Neutrophil (primary cell): ENCODE measurements around the gene CXCR3.

ENCODE experiments used
- H3K27ac ChIP-seq: fragments of 200-600 bp; sonication (generic); 2 replicates; pipeline ENCODE4 v1.5.1; 2016; ENCODE audit warnings: mild to moderate bottlenecking, moderate library complexity
- H3K27me3 ChIP-seq: fragments of 200-600 bp; sonication (generic); 2 replicates; pipeline ENCODE4 v1.6.0; 2016; ENCODE audit warnings: mild to moderate bottlenecking
- H3K36me3 ChIP-seq: fragments of 200-600 bp; sonication (generic); 2 replicates; pipeline ENCODE4 v1.5.1; 2017
- H3K4me1 ChIP-seq, 2 experiments: fragments of 200-600 bp in 1 of 2; sonication (generic) in 1 of 2; 1 replicate in 1 of 2; 2 replicates in 1 of 2; pipeline versions ENCODE4 v1.5.1 to v1.6.1; 2013 to 2016; ENCODE audit warnings: low read depth in 1 of 2, low read length in 1 of 2, mild to moderate bottlenecking in 1 of 2, moderate library complexity in 1 of 2; ENCODE audit not compliant: control insufficient read depth in 1 of 2, insufficient read depth in 1 of 2
- H3K4me3 ChIP-seq, 2 experiments: fragments of 200-600 bp in 1 of 2; sonication (generic) in 1 of 2; 1 replicate in 1 of 2; 2 replicates in 1 of 2; pipeline ENCODE4 v1.5.1; 2013 to 2016; ENCODE audit warnings: low read depth in 1 of 2, low read length in 1 of 2, mild to moderate bottlenecking in 1 of 2, moderate library complexity in 1 of 2
- H3K9me3 ChIP-seq: fragments of 200-600 bp; sonication (generic); 2 replicates; pipeline ENCODE4 v1.5.1; 2016
- CTCF ChIP-seq: fragments of 200-600 bp; sonication (generic); IDR thresholded peaks from 2 replicates; pipeline ENCODE4 v1.5.1; 2016; ENCODE audit warnings: antibody characterized with exemption

CXCR3 gene

GRCh38 chrX:71629467-71629866 lies 11.2 kb upstream of the CXCR3 start:
- H3K4me1 ChIP-seq = no peaks in the 10 kb centered on the region

GRCh38 chrX:71627588-71628404 lies 9.5 kb upstream of the CXCR3 start:
- no peak for TF ChIP-seq CTCF
- H3K9me3 ChIP-seq = no peaks in the 10 kb centered on the region
- no peaks in the 10 kb centered on the region for H3K27me3 ChIP-seq
- H3K36me3 ChIP-seq = no peaks in the 10 kb centered on the region
- H3K27ac ChIP-seq = no peak overlapping the region
- H3K4me1 ChIP-seq = no peaks in the 10 kb centered on the region
- no peak overlapping the region for H3K4me3 ChIP-seq

More at GRCh38 chrX:71629467-71629866, 11.2 kb upstream of the CXCR3 start:
- Histone ChIP-seq H3K36me3 (no peaks in the 10 kb centered on the region), H3K4me3 (no peak overlapping the region), H3K27me3 (no peaks in the 10 kb centered on the region), H3K27ac (no peak overlapping the region), H3K9me3 (no peaks in the 10 kb centered on the region)
- no peak for TF ChIP-seq CTCF

- TF ChIP-seq CTCF = no peak
- Histone ChIP-seq H3K9me3 (no peaks in the 10 kb centered on the region), H3K4me1 (no peaks in the 10 kb centered on the region)
Measured at GRCh38 chrX:71626576-71626975, 8.3 kb upstream of the CXCR3 start.

GRCh38 chrX:71625471-71625870 lies 7.2 kb upstream of the CXCR3 start:
- H3K27ac ChIP-seq = no peak overlapping the region
- H3K4me1 ChIP-seq = no peaks in the 10 kb centered on the region
- H3K4me3 ChIP-seq = no peak overlapping the region
- no peaks in the 10 kb centered on the region for H3K27me3 ChIP-seq
- no peak for TF ChIP-seq CTCF
- H3K9me3 ChIP-seq = no peaks in the 10 kb centered on the region
- H3K36me3 ChIP-seq = no peaks in the 10 kb centered on the region

More at GRCh38 chrX:71626576-71626975, 8.3 kb upstream of the CXCR3 start:
- Histone ChIP-seq H3K27ac (no peak overlapping the region), H3K36me3 (no peaks in the 10 kb centered on the region), H3K4me3 (no peak overlapping the region), H3K27me3 (no peaks in the 10 kb centered on the region)

- no peaks in the 10 kb centered on the region for H3K9me3 ChIP-seq
- no peaks in the 10 kb centered on the region for H3K36me3 ChIP-seq
- no peak overlapping the region for H3K27ac ChIP-seq
- H3K4me1 ChIP-seq = no peaks in the 10 kb centered on the region
- H3K27me3 ChIP-seq = no peaks in the 10 kb centered on the region
- H3K4me3 ChIP-seq = no peak overlapping the region
- no peak for TF ChIP-seq CTCF
Measured at GRCh38 chrX:71623714-71624113, 5.4 kb upstream of the CXCR3 start.
